IgD-negative memory B cell (primary cell): Measurements from ENCODE around the gene MKLN1. TPM values are rescaled to one million over a fixed set of nuclear protein-coding genes. Genes with fewer than 3 reads are reported as not detected.
"Not testable (repeated sequence)": the region's sequence is repeated elsewhere in the genome, so short reads cannot be mapped to it uniquely, and the experiment has no call there.

Experiments
- H3K27ac Mint-ChIP-seq, 3 donors: one replicate each; pipeline ENCODE4 v1.8.0; 2020 to 2022; ENCODE audit warnings: mild to moderate bottlenecking in 3 of 3, mixed read lengths in 3 of 3, moderate library complexity in 1 of 3
- H3K27me3 Mint-ChIP-seq: one replicate; pipeline ENCODE4 v1.8.0; 2021; ENCODE audit warnings: mixed read lengths
- H3K36me3 Mint-ChIP-seq: one replicate; pipeline ENCODE4 v1.8.0; 2020; ENCODE audit warnings: mild to moderate bottlenecking, mixed read lengths
- H3K4me1 Mint-ChIP-seq, 3 donors: one replicate each; pipeline ENCODE4 v1.8.0; 2020 to 2022; ENCODE audit warnings: mixed read lengths in 3 of 3, mild to moderate bottlenecking in 1 of 3
- H3K4me3 Mint-ChIP-seq, 4 donors: one replicate each; pipeline ENCODE4 v1.8.0; 2020 to 2022; ENCODE audit warnings: mild to moderate bottlenecking in 4 of 4, mixed read lengths in 4 of 4, moderate library complexity in 3 of 4
- H3K9me3 Mint-ChIP-seq, 3 donors: one replicate each; pipeline ENCODE4 v1.8.0; 2020 to 2021; ENCODE audit warnings: mixed read lengths in 3 of 3, mild to moderate bottlenecking in 1 of 3
- polyA plus RNA-seq: library from polyadenylated mRNA; unstranded; fragments of 300-500 nt; fragmentation: Illumina TruSeq; gene quantifications from one replicate; pipeline ENCODE4 v1.2.3, GENCODE V29; 2021

Gene MKLN1
- polyA plus RNA-seq, 1 donor from 2014 or later, result 19.3 TPM

GRCh38 chr7:131506597-131506996 lies 178.9 kb downstream of the MKLN1 start:
- H3K4me3 Mint-ChIP-seq, result peak overlapping the region in 1 of 4 donors; percentile 26
- H3K36me3 Mint-ChIP-seq, result peaks cover 8% of the 10 kb centered on the region
- H3K27ac Mint-ChIP-seq, result peak overlapping the region in 1 of 3 donors; percentile 68
- H3K9me3 Mint-ChIP-seq, result no peaks in the 10 kb centered on the region
- H3K4me1 Mint-ChIP-seq, result peaks cover 5 to 9% (median 9%) of the 10 kb centered on the region in 3 donors
- H3K27me3 Mint-ChIP-seq, result peaks cover 3% of the 10 kb centered on the region

DNA sequence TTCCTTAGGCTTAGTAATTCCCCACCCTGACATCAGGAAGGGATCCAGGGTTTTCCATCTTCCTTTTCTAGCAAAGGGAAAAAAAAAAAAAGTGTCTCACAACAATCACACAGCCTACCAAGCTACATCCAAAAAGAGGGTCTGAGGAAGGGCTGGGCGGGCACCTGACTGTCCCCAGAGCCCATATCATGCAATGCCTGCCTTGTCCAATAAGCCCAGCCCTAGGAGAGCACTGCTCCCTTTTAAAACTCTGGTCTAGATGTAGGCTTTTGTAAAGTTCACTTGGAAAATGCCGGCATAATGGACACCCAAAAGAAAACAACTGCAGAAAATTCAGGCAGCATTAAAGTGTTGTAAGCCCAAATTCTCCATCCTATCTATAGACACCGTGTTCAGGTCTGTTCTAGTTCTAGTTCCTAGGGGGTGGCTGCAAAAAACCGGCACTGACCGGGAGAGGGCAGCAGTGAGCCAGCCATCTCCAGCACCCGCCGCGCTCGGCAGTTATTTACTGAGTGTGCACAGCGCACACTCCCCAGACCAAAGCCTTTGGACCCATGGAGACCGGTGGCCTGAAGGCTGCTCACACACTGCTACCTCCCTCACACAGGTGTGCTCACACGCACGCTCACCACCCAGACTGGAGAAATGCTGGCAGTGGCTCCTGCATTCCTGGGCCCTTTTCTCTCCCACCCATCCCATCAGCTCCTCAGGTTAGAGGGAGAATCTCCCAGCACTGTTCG lies 180.1 kb downstream of the MKLN1 start:
- no peaks in the 10 kb centered on the region for H3K9me3 Mint-ChIP-seq
- peaks cover 11 to 14% (median 11%) of the 10 kb centered on the region in 3 donors for H3K4me1 Mint-ChIP-seq
- no peak overlapping the region for H3K4me3 Mint-ChIP-seq
- H3K27ac Mint-ChIP-seq, result peak overlapping the region in 2 of 3 donors; percentile 25 to 46
- H3K36me3 Mint-ChIP-seq, result peaks cover 8% of the 10 kb centered on the region
- peaks cover 3% of the 10 kb centered on the region for H3K27me3 Mint-ChIP-seq

GRCh38 chr7:131508754-131509486 lies 181.2 kb downstream of the MKLN1 start:
- peaks cover 12% of the 10 kb centered on the region for H3K36me3 Mint-ChIP-seq
- H3K4me3 Mint-ChIP-seq, result no peak overlapping the region
- H3K27me3 Mint-ChIP-seq, result peaks cover 3% of the 10 kb centered on the region
- no peak overlapping the region for H3K27ac Mint-ChIP-seq
- H3K4me1 Mint-ChIP-seq, result peaks cover 14 to 19% (median 16%) of the 10 kb centered on the region in 3 donors
- H3K9me3 Mint-ChIP-seq, result no peaks in the 10 kb centered on the region

DNA sequence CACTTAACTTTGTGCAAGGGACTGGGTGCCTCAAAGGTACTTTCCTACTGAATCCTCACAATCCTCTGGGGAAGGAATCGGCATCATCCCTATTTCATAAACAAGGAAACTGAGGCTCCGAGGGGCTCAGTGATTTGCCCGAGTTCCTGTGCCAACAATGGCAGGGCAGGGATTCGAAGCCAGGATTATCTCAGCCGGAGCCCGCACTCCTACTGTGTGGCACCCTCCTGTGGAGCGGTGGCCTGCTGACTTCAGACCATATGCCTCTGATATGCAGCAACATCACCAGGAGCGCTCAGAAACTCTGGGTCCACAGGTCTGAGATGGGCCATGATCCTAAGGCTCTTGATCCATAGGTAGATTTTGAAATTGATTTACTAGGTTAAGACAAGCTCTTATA lies 182.1 kb downstream of the MKLN1 start:
- Mint-ChIP-seq H3K9me3 (no peaks in the 10 kb centered on the region), H3K27me3 (peaks cover 3% of the 10 kb centered on the region), H3K4me1 (peaks cover 14 to 19% (median 16%) of the 10 kb centered on the region in 3 donors), H3K27ac (no peak overlapping the region), H3K4me3 (no peak overlapping the region), H3K36me3 (peaks cover 12% of the 10 kb centered on the region)

- H3K27me3 Mint-ChIP-seq, result peaks cover 3% of the 10 kb centered on the region
Observed at GRCh38 chr7:131511071-131511470, 183.4 kb downstream of the MKLN1 start.

GRCh38 chr7:131511774-131512535 lies 184.3 kb downstream of the MKLN1 start:
- no peaks in the 10 kb centered on the region for H3K9me3 Mint-ChIP-seq
- no peak overlapping the region for H3K27ac Mint-ChIP-seq
- H3K36me3 Mint-ChIP-seq, result peaks cover 12% of the 10 kb centered on the region
- H3K4me3 Mint-ChIP-seq, result no peak overlapping the region
- peaks cover 14 to 19% (median 16%) of the 10 kb centered on the region in 3 donors for H3K4me1 Mint-ChIP-seq
- peaks cover 3% of the 10 kb centered on the region for H3K27me3 Mint-ChIP-seq

More at GRCh38 chr7:131511071-131511470, 183.4 kb downstream of the MKLN1 start:
- Mint-ChIP-seq H3K27ac (peak overlapping the region in 1 of 3 donors; percentile 73), H3K4me1 (peaks cover 14 to 19% (median 16%) of the 10 kb centered on the region in 3 donors), H3K36me3 (peaks cover 12% of the 10 kb centered on the region), H3K9me3 (no peaks in the 10 kb centered on the region), H3K4me3 (no peak overlapping the region)

GRCh38 chr7:131513245-131514061 lies 185.8 kb downstream of the MKLN1 start:
- peaks cover 10% of the 10 kb centered on the region for H3K36me3 Mint-ChIP-seq
- H3K4me3 Mint-ChIP-seq, result peak overlapping the region in 2 of 4 donors; percentile 15 to 80
- H3K27me3 Mint-ChIP-seq, result peaks cover 3% of the 10 kb centered on the region
- H3K4me1 Mint-ChIP-seq, result peaks cover 5 to 12% (median 12%) of the 10 kb centered on the region in 3 donors
- H3K9me3 Mint-ChIP-seq, result no peaks in the 10 kb centered on the region
- H3K27ac Mint-ChIP-seq, result peak overlapping the region in 2 of 3 donors; percentile 25 to 64

DNA sequence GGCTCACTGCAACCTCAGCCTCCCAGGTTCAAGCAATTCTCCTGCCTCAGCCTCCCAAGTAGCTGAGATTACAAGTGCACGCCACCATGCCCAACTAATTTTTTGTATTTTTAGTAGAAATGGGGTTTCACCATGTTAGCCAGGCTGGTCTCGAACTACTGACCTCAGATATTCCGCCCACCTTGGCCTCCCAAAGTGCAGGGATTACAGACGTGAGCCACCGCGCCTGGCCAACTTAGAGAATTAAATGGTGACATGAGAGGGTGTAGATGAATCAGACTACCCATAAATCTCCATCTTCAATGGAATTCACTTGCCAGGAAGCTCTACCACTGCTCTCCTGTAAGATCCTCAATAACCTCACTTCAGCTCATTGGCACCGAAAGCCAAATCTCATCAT lies 187.8 kb downstream of the MKLN1 start:
- H3K4me3 Mint-ChIP-seq, H3K27me3 Mint-ChIP-seq, H3K27ac Mint-ChIP-seq, H3K9me3 Mint-ChIP-seq, H3K36me3 Mint-ChIP-seq: not testable (repeated sequence)
- H3K4me1 Mint-ChIP-seq, result peaks cover 5 to 12% (median 12%) of the 10 kb centered on the region in 3 donors

DNA sequence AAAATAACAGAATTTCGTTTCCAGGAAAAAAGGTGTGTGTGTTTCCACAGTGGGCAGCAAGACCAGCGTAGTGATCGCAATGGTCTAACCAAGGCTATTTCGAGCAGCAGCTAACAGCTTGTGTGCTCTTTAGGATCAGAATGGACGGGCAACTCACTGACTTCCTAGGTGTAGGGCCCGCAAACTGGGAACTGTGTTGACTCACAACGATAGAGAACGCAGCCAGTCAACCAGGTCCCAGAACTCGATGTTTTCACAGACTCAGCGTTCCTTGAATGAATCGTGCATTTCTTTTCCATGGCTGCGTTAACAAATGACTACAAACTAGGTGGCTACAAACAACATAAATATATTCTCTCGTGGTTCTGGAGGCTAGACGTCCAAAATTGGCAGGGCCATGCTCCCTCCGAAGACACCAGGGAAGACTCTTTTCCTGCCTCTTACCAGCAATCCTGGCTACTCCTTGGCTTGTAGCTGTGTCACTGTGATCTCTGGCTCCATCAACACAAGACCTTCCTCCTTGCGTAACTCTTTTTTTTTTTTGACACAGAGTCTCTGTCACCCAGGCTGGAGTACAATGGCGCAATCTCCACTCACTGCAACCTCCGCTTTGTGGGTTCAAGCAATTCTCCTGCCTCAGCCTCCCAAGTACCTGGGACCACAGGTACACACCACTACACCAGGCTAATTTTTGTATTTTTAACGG lies 189.7 kb downstream of the MKLN1 start:
- peaks cover 4% of the 10 kb centered on the region for H3K36me3 Mint-ChIP-seq
- no peaks in the 10 kb centered on the region for H3K27me3 Mint-ChIP-seq
- H3K4me1 Mint-ChIP-seq, result peaks cover 1 to 12% (median 8%) of the 10 kb centered on the region in 3 donors
- H3K27ac Mint-ChIP-seq, result no peak overlapping the region
- no peak overlapping the region for H3K4me3 Mint-ChIP-seq
- no peaks in the 10 kb centered on the region for H3K9me3 Mint-ChIP-seq

GRCh38 chr7:131518626-131519025 lies 190.9 kb downstream of the MKLN1 start:
- peaks cover 1% of the 10 kb centered on the region for H3K36me3 Mint-ChIP-seq
- H3K27ac Mint-ChIP-seq, result no peak overlapping the region
- H3K4me3 Mint-ChIP-seq, result no peak overlapping the region
- peaks cover 8 to 11% (median 10%) of the 10 kb centered on the region in 3 donors for H3K4me1 Mint-ChIP-seq
- H3K27me3 Mint-ChIP-seq, result no peaks in the 10 kb centered on the region
- H3K9me3 Mint-ChIP-seq, result no peaks in the 10 kb centered on the region

DNA sequence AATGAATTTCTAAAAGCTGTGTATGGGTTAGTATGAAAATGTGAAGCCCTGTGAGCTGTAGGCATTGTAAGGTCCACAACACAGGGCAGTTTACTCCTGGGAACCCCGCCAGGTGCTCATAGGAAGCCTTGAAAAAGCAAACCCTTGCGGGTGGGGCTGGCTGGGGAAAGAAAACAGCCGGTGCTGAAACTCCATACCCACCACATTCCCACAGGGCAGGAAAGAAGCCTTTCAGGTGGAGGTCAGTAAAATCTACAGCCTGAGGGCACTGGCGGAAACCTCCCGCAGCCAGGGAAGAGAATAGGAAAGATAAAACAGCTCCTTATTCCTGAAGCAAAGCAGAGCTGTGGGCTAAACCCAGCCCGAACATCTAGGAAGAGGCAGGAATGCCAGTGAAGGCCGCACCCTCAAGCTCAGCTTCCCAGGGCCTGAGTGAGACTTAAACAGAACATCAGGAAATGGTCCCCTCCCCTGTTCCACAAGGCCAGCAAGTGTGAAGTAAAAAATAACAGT lies 194.0 kb downstream of the MKLN1 start:
- Mint-ChIP-seq H3K36me3 (no peaks in the 10 kb centered on the region), H3K27ac (no peak overlapping the region), H3K4me3 (peak overlapping the region in 1 of 4 donors; percentile 52), H3K27me3 (peaks cover 2% of the 10 kb centered on the region), H3K4me1 (peaks cover 8 to 10% (median 10%) of the 10 kb centered on the region in 3 donors), H3K9me3 (no peaks in the 10 kb centered on the region)

- Mint-ChIP-seq H3K36me3 (no peaks in the 10 kb centered on the region), H3K4me3 (peak overlapping the region in 3 of 4 donors; percentile 32 to 74 (median 35)), H3K27me3 (peaks cover 2% of the 10 kb centered on the region), H3K4me1 (peaks cover 11 to 14% (median 11%) of the 10 kb centered on the region in 3 donors), H3K9me3 (no peaks in the 10 kb centered on the region), H3K27ac (no peak overlapping the region)
Observed at GRCh38 chr7:131522325-131522930, 194.8 kb downstream of the MKLN1 start.

DNA sequence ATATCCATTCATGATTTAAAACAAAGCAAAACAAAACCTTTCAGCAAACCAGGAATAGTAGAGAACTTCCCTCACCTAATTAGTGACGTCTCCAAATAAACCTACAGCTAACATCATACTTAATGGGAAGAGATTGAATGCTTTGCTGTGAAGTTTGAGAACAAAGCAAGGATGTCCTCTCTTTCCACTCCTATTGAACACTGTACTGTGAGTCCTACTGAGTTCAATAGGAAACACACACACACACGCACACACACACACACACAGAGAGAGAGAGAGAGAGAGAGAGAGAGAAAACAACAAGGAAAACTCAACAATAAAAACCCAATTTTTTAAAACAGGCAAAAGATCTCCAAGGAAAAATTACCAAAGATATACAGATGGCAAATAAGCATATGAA lies 196.4 kb downstream of the MKLN1 start:
- Mint-ChIP-seq H3K9me3 (no peaks in the 10 kb centered on the region), H3K4me3 (peak overlapping the region in 1 of 4 donors; percentile 54), H3K27me3 (peaks cover 2% of the 10 kb centered on the region), H3K27ac (no peak overlapping the region), H3K4me1 (peaks cover 13 to 15% (median 15%) of the 10 kb centered on the region in 3 donors), H3K36me3 (no peaks in the 10 kb centered on the region)
